OCI-M1 (cell line): ENCODE measurements around the gene ST8SIA2.
"Not testable (repeated sequence)": the region's sequence is repeated elsewhere in the genome, so short reads cannot be mapped to it uniquely, and the experiment has no call there.

Experiments
- DNase-seq: peaks from one replicate; lab custom pipeline; 2025; lab: John Stamatoyannopoulos, UW

Gene ST8SIA2

DNA sequence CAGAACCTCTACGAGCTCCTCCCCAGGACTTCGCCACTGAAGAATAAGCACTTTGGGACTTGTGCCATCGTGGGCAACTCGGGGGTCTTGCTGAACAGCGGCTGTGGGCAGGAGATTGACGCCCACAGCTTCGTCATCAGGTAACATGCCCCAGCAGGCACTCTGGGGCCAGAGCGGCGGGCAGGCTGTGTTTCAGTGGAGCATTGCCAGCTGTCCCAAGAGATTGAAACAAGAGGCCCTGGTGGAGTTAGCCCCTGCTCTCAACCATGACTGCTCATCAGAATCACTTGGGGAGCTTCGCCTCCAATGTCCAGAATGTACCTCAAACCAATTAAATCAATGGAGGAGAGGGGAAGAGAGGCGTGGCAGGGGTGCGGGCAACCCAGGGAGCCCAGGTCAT is 44.8 kb downstream of the ST8SIA2 start:
- no peak for DNase-seq

DNA sequence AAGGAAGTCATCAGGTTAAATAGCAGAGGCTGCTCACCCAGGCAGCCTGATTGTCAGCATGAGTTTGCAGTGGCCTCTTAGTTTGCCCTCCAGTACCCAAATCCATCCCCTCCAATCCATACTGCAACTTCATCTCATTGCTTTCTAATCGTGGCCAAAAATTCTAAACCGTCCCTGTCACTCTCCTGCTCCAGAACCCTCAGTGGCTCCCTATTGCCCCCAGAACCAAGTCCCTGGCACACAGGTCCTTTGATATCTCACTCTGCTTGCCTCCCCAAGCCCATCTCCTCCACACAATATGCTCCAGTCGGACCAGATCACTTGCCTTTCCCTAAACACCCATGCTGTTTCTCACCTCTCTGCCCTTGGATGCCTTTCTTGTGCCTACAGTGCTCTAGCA is 49.7 kb downstream of the ST8SIA2 start:
- no peak for DNase-seq

- DNase-seq = no peak
Measured at GRCh38 chr15:92444631-92445030, 51.0 kb downstream of the ST8SIA2 start.

GRCh38 chr15:92448370-92448769 is 54.7 kb downstream of the ST8SIA2 start:
- no peak for DNase-seq

GRCh38 chr15:92449476-92449875 is 55.8 kb downstream of the ST8SIA2 start:
- no peak for DNase-seq

DNA sequence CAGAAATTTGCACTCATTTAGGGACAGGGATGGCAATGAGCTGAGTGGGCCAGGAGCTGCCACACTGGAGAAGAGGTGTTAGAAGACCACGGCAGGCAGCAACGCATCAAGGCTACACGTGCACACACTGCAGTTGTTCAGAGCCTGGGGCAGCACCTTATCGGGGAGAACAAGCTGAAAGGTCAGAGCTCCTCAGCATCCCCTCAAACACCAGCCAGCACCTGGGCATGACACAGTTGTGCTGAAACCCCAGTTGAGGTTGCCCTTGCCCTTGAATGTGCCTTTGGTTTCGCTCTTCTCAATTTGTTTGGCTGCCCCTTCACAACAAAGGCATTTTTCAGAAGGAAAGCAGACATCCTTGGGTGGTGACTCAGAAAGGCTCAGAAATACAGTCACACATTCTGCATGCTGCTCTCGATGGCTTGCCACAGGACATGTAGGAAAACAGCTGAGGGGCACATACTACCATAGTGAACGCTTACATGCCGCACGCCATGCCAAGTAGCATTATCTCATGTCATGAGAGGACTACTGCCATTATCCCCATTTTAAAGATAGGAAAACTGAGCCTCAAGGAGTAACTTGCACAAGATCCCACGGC is 57.6 kb downstream of the ST8SIA2 start:
- no peak for DNase-seq

GRCh38 chr15:92452143-92452542 is 58.5 kb downstream of the ST8SIA2 start:
- DNase-seq = no peak

GRCh38 chr15:92453607-92454006 is 59.9 kb downstream of the ST8SIA2 start:
- no peak for DNase-seq

DNA sequence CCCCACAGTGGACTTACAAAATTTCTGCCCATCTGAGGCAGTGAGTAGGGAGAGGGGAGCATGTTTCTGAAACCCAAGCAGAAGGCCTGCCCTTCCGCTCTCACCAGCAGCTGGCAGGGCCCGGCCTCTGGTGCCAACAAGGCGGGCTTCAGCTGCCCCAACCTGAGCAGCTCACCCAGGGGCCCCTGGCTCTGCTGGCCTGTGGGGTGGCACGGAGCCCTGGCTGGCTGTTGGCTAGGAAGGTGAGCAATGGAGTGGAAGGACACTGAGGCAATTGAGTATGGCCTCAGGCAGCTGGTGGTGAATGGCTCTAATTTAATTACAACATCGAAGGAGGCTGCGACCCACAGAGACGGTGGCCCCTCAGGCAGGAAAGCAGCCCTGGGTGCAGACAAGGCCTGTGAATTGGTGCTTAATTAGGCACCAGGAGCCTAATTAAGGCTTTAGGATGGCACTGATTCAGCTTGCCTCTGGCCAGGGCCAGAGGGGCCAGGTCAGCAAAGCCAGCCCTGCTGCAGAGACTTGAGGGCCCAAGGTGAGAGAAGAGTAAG is 60.9 kb downstream of the ST8SIA2 start:
- DNase-seq = no peak

DNA sequence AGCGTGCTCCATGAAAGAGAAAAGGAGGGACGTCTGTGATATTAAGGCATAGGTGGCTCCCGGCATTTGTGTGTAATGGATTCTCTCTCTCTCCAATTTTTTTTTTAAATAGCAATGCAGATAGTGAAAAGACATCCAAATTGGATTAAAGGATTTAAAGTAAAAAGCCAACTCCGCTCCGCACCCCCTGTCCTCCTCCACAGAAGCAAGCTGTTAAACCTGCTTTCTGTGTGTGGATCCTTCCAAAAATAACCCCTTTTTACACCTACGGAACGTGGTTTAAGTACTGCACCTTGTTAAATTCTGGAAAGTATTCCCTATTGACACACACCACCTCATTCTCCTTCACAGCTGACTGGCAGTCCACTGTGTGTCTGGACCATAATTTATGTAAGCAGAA is 61.6 kb downstream of the ST8SIA2 start:
- DNase-seq = no peak

- DNase-seq = no peak
Measured at GRCh38 chr15:92457471-92458041, 63.9 kb downstream of the ST8SIA2 start.

DNA sequence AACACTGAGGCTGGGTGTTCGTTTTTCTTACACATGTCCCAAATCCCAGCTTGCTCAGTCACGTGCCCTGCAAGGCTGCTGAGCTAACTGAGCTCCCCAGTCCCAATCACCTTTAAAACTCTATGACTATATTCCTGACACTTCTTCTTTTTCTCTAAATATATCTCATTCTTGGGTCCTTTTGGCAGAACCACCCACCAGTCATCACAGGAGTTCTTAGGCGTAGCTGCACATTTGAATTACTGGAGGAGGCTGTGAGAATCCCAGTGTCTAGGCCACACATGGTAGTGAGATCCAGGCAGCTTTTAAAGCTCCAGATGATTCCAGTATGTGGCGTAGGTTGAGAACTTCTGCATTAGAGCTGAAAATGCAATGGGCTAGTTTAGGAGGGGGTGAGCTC is 66.3 kb downstream of the ST8SIA2 start:
- DNase-seq = no peak

DNA sequence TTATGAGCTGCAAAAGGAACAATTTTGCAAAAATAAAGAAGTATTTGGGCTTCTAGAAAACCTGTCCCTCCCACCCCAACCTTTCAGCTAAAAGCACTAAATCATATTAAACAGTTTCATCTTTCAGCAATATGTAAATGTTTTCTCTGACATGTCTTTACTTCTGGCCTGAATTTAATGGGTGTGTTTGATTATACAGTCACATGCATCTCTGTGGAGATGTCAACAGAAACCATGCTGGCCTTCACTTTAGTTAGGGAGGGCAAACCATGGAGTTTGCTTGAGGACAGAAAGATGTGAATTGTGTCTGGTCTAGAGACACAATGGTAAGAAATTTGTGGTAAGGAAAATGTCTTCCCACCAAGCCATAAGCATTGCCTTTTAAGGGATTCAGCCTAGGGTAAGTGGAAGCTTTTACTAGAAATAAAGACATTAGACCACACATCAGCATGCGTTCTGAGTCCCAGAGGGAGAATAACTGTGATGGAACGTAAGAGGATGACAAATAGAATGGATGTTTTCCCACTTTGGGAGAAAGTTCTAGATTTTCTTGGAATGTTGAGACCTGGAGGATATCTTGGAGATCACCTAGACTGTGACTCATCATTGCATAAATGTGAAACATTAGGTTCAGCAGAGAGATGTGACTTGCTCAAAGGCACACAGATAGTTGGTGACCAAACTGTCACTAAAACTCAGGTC is 68.9 kb downstream of the ST8SIA2 start:
- DNase-seq = no peak

DNA sequence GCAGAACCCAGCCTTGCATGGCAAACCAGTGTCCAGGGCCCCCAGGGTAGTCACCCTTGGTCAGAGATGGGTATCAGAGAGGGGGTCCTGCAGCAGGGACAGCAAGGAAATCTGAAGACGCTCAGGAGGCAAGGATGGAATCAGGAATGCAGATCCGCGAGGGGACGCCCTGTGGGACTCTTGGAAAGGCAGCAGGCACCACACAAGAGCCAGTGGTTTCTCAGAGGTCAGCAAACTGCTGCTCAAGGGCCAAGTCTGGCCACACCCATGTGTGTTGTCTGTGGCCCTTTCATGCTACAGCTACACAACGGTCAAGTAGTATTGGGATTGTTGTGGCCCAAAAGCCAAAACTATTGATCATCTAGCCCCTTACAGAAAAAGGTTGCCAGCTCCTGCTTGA is 69.7 kb downstream of the ST8SIA2 start:
- no peak for DNase-seq

DNA sequence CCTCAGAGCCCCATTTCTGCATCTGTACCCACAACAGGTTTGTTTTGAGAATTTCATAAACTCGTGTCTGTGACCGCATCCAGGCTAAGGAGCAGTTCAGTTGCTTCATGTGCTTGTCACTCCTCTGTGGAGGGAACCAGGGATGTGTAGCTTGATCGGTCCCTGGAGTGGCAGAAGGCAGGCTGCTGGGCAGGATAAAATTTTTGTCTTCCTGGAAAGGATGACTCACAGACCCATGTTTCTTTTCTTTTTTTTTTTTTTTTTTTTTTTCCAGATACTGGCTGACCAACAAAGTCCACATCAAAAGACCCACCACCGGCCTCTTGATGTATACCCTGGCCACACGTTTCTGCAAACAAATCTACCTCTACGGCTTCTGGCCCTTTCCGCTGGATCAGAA is 70.1 kb downstream of the ST8SIA2 start:
- DNase-seq = peak; percentile 7

GRCh38 chr15:92466834-92467233 is 73.2 kb downstream of the ST8SIA2 start:
- DNase-seq = no peak

- no peak for DNase-seq
Measured at GRCh38 chr15:92467245-92467644, 73.6 kb downstream of the ST8SIA2 start.

GRCh38 chr15:92468991-92469390 is 75.3 kb downstream of the ST8SIA2 start:
- DNase-seq = no peak

DNA sequence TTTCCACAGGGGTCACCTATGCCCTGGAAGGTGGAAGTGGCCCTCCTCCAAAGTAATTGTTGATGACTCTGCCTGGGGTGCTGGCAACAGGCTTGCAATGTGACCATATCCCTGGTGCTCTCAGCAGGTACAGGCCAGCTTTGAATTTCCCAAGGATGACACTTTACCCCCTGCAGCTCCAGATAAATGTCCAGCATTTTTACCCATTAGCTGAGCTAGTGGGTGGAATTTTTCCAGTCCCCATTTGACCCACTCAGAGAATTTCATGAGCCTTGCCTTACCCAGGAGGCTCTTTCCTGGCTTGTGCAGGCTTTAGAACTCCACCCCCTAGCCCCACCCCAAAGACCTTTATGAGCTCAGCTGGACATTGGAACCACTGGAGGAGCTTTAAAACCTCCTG is 77.6 kb downstream of the ST8SIA2 start:
- DNase-seq = no peak

DNA sequence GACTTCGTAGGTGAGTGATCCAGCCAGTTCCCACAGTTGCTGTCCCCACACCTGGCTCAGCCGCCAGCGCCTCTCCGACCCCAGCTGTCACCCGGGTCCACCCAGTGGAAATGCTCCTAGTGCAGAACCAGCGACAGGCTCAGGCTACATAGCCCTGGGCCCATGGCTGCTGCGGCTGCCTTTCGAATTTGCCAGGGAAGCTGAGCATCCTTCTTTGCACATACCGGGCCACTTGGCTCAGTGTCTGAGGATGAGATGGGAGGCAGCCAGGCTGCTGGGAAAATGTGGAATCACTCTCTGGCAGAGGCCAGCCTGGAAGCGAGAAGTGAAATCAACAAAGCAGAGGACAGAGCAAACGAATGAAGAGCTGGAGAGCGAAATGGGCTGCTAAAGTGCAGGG is 80.1 kb downstream of the ST8SIA2 start:
- no peak for DNase-seq

- not testable (repeated sequence) for DNase-seq
Measured at GRCh38 chr15:92479730-92480129, 86.0 kb downstream of the ST8SIA2 start.

- DNase-seq = no peak
Measured at GRCh38 chr15:92480361-92480760, 86.7 kb downstream of the ST8SIA2 start.

DNA sequence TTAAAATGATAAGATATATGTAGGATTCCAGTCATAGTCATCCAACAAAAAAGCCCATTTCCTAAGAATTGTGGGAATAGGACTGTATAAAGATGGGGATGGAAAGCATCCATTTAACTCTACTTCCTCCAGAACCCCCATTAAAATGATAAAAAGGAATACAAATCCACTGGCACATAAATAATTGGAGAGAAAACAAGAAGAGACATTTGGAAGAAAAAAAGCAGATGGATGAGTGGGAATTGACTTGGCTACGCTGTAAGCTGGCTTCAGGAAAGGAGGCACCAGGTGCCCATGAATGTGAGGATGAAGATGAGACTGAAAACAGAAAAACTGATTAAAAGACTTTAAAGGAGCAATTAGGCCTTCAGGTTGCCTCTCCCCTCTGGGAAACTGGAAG is 91.8 kb downstream of the ST8SIA2 start:
- DNase-seq = no peak
